ENCODE results near the gene SIRT7. TPM values are rescaled to one million over a fixed set of nuclear protein-coding genes. Genes with fewer than 3 reads are reported as not detected.

Gene SIRT7
- total RNA-seq, 1 experiment from 2014 or later, result 78.3 TPM

DNA sequence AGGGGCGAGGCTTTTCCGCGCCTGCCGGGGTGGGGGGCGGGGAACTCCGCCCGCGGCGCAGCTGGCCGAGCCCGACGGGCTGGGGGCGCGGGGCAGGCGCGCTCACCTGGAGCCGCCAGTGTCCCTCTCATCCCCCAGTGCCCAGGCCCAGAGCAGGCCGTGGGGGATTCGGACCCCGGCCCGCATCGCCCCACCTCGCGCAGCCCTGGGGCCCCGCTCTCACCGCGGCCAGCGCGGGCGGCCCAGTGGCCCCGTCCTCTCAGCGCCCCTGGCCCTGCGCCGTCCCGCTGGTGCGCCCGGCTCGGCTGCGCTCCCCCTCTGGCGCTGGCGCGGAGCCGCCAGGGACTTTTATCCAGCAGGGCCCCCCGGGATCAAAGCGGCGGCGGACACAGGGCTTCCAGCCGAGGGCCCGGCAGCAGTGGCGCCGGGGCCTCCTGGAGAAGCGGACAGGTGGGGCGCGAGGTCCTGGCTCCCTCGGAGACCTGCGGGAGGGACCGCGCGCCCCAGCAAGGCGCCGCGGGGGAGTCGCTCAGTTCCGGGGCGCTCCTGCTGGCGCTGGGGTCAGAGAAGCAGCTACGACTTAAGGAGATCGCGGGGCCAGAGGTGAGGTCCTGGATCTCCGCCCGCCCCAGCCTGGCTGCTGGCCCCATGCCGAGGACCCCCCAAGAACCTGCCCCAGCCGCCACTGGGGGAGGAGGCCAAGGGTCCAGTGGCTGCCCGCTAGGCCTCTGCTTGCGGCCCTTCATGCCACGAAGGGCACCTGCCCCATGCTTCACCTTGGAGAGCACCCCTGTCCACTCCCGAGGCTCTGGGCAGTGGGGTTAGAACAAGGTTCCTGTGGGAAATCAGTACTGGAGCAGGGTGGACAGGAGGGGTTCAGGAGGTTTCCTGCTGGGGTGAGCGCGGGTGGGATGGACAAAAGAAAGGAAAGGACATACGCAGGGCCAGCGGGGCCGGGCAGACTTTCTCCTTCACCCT, 43.8 kb upstream of the SIRT7 start:
- intact Hi-C loops (cut with micrococcal nuclease; ENCODE audit: unreplicated experiment), result no loop called here
- H3F3A ChIP-seq (ENCODE audit: insufficient read depth, low read depth), result peaks cover 16% of the 10 kb centered on the region
- no peak overlapping the region for H3K27ac ChIP-seq
- no peaks in the 10 kb centered on the region for H3K27me3 ChIP-seq (ENCODE audit: insufficient read depth, low read depth)
- POLR2A ChIA-PET (ENCODE audit: unreplicated experiment), result no interaction called here
- H4K20me1 ChIP-seq (ENCODE audit: insufficient read depth), result no peaks in the 10 kb centered on the region
- no TSS peak for BruUV-seq (replicated peaks)
- H3K4me1 ChIP-seq (replicated peaks; ENCODE audit: insufficient read depth), result no peaks in the 10 kb centered on the region
- H3K4me2 ChIP-seq, result no peak overlapping the region
- CTCF ChIA-PET, result interaction anchor here (0.8 kb wide), 1 partner anchor 57 kb away, joined by 4 read pairs; no protein-coding TSS in a partner anchor
- no peak for DNase-seq
- no peaks in the 10 kb centered on the region for H3K36me3 ChIP-seq (ENCODE audit: low read depth)
- no peaks in the 10 kb centered on the region for H3K9me2 ChIP-seq (ENCODE audit: insufficient read depth)
- H3K4me3 ChIP-seq, result no peak overlapping the region
- no peak overlapping the region for H2AFZ ChIP-seq
- no peaks in the 10 kb centered on the region for H3K9me3 ChIP-seq (ENCODE audit: insufficient read depth, low read depth)
- no peaks in the 10 kb centered on the region for H3K79me2 ChIP-seq (ENCODE audit: low read depth)
- TF ChIP-seq, protein P1, sequence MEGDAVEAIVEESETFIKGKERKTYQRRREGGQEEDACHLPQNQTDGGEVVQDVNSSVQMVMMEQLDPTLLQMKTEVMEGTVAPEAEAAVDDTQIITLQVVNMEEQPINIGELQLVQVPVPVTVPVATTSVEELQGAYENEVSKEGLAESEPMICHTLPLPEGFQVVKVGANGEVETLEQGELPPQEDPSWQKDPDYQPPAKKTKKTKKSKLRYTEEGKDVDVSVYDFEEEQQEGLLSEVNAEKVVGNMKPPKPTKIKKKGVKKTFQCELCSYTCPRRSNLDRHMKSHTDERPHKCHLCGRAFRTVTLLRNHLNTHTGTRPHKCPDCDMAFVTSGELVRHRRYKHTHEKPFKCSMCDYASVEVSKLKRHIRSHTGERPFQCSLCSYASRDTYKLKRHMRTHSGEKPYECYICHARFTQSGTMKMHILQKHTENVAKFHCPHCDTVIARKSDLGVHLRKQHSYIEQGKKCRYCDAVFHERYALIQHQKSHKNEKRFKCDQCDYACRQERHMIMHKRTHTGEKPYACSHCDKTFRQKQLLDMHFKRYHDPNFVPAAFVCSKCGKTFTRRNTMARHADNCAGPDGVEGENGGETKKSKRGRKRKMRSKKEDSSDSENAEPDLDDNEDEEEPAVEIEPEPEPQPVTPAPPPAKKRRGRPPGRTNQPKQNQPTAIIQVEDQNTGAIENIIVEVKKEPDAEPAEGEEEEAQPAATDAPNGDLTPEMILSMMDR (conservative IDR thresholded peaks at IDR 0.05), result no peak

GRCh38 chr17:81961087-81961511, 43.1 kb upstream of the SIRT7 start, which contains the start of gene NOTUM:
NOTUM (minus strand) TSS chr17:81961187; CDS start chr17:81960909, 278 bp downstream.
- peak within 1 kb of the TSS; percentile 57; the same call in 1 of the 2 replicates for H3K4me2 ChIP-seq
- no peaks in the 10 kb centered on the region for H4K20me1 ChIP-seq (ENCODE audit: insufficient read depth)
- no peaks in the 10 kb centered on the region for H3K27me3 ChIP-seq (ENCODE audit: insufficient read depth, low read depth)
- H3K4me3 ChIP-seq, result no peak within 1 kb of the TSS
- ChIA-PET CTCF (interaction anchor here (0.5 to 2.0 kb wide), 3 partner anchors 42 to 457 kb away, joined by 3 to 7 read pairs (median 5); no protein-coding TSS in a partner anchor), POLR2A (ENCODE audit: unreplicated experiment) (interaction anchor here (0.6 kb wide), 1 partner anchor 87 kb away, joined by 7 read pairs; no protein-coding TSS in a partner anchor)
- no peaks in the 10 kb centered on the region for H3K79me2 ChIP-seq (ENCODE audit: low read depth)
- no peak for DNase-seq
- no peak within 1 kb of the TSS for H2AFZ ChIP-seq
- BruUV-seq (replicated peaks), result no TSS peak
- H3K9me3 ChIP-seq (ENCODE audit: insufficient read depth, low read depth), result no peaks in the 10 kb centered on the region
- H3K9me2 ChIP-seq (ENCODE audit: insufficient read depth), result no peaks in the 10 kb centered on the region
- H3K36me3 ChIP-seq (ENCODE audit: low read depth), result no peaks in the 10 kb centered on the region
- no peak within 1 kb of the TSS for H3K27ac ChIP-seq
- H3F3A ChIP-seq (ENCODE audit: insufficient read depth, low read depth), result peaks cover 16% of the 10 kb centered on the region
- no peak for TF ChIP-seq EZH2 (IDR thresholded peaks at IDR 0.05; ENCODE audit: low read depth)
- TF ChIP-seq, protein P1 (conservative IDR thresholded peaks at IDR 0.05), result no peak
- no peaks in the 10 kb centered on the region for H3K4me1 ChIP-seq (replicated peaks; ENCODE audit: insufficient read depth)
- intact Hi-C loops (cut with micrococcal nuclease; ENCODE audit: unreplicated experiment), result no loop called here

GRCh38 chr17:81960130-81960958, 42.4 kb upstream of the SIRT7 start:
- Histone ChIP-seq H3K4me1 (replicated peaks; ENCODE audit: insufficient read depth) (no peaks in the 10 kb centered on the region), H3K9me3 (ENCODE audit: insufficient read depth, low read depth) (no peaks in the 10 kb centered on the region), H3F3A (ENCODE audit: insufficient read depth, low read depth) (peaks cover 12% of the 10 kb centered on the region), H3K27ac (no peak overlapping the region), H2AFZ (no peak overlapping the region), H3K79me2 (ENCODE audit: low read depth) (no peaks in the 10 kb centered on the region), H3K9me2 (ENCODE audit: insufficient read depth) (no peaks in the 10 kb centered on the region), H3K4me3 (no peak overlapping the region; the same call in 1 of the 2 replicates), H3K36me3 (ENCODE audit: low read depth) (no peaks in the 10 kb centered on the region), H3K27me3 (ENCODE audit: insufficient read depth, low read depth) (no peaks in the 10 kb centered on the region), H3K4me2 (peak overlapping the region; percentile 57; the same call in 1 of the 2 replicates), H4K20me1 (ENCODE audit: insufficient read depth) (no peaks in the 10 kb centered on the region)
- POLR2A ChIA-PET (ENCODE audit: unreplicated experiment), result interaction anchor here (0.6 to 1.2 kb wide), 2 partner anchors 24 to 86 kb away, joined by 4 to 7 read pairs; partner anchors contain the start of gene PYCR1
- TF ChIP-seq, protein P1 (conservative IDR thresholded peaks at IDR 0.05), result no peak
- no peak for TF ChIP-seq EZH2 (IDR thresholded peaks at IDR 0.05; ENCODE audit: low read depth)
- BruUV-seq (replicated peaks), result no TSS peak
- intact Hi-C loops (cut with micrococcal nuclease; ENCODE audit: unreplicated experiment), result no loop called here
- DNase-seq, result no peak
- CTCF ChIA-PET, result interaction anchor here (0.5 to 2.0 kb wide), 11 partner anchors 21 to 457 kb away, joined by 3 to 18 read pairs (median 3); partner anchors contain the start of genes CENPX, DUS1L, LRRC45 and MAFG
